Measurements from ENCODE around the gene KATNBL1.
"Not testable (repeated sequence)": the region's sequence is repeated elsewhere in the genome, so short reads cannot be mapped to it uniquely, and the experiment has no call there.

KATNBL1 gene

DNA sequence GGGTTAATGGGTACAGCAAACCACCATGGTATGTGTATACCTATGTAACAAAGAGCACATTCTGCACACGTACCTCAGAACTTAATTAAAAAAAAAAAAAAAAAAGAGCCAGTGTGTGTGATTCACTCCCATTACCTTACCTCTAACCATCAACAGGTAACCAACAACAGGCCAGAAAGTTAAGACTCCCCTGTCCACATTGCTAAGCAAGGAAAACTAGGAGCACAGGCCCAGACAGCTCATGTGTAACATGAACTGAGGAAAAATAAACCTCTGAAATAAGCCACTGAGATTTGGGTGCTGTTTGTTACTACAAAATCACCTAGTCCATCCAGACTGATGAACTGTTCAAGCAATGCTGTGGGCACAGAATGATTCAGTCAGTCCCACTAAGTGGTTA lies 6.0 kb downstream of the KATNBL1 start:
- DNase-seq (ENCODE audit: low read depth) = no peak
- no peak overlapping the region for H3K4me3 ChIP-seq (ENCODE audit: control insufficient read depth, low read depth, low read length)
- TF ChIP-seq CTCF (IDR thresholded peaks at IDR 0.05; ENCODE audit: control insufficient read depth, insufficient read depth, low read depth, low read length, missing control alignments) = no peak

DNA sequence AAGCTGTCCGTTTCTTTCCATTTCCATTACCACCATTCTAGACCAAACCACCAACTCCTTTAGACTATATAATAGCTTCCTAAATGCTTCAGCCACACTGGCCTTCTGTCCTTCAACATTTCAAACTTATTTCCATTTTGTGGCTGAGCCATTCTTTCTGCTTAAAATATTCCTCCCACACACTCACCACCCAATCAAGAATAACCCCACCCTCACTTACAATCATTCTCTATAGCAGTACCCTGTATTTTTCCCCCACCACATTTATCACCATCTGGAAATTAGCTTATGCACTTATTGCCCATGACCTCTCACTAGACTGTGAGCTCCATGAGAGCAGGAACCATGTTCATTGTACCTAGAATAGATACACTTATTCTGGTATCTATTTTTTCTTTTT lies 6.6 kb downstream of the KATNBL1 start:
- TF ChIP-seq CTCF (IDR thresholded peaks at IDR 0.05; ENCODE audit: control insufficient read depth, insufficient read depth, low read depth, low read length, missing control alignments) = no peak
- no peak for DNase-seq (ENCODE audit: low read depth)
- no peak overlapping the region for H3K4me3 ChIP-seq (ENCODE audit: control insufficient read depth, low read depth, low read length)

GRCh38 chr15:34193272-34193671 lies 16.6 kb downstream of the KATNBL1 start:
- H3K4me3 ChIP-seq (ENCODE audit: control insufficient read depth, low read depth, low read length); DNase-seq (ENCODE audit: low read depth): not testable (repeated sequence)

DNA sequence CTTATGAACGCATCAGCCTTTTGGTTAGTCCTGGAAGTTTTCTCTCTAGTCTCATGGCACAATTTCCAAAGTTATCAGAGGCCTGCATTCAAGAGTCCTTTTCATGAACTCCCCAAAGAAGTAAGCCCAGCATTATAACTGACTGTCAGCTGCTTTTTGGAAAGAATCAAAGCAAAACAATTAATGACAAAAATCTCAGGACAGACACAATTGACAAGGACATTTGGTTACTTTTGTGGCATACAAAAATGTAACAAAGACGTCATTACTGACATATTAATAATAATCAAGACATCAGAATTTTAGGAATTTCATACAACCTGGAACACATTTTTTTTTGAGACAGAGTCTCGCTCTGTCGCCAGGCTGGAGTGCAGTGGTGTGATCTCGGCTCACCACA lies 21.2 kb downstream of the KATNBL1 start:
- no peak for TF ChIP-seq CTCF (IDR thresholded peaks at IDR 0.05; ENCODE audit: control insufficient read depth, insufficient read depth, low read depth, low read length, missing control alignments)
- no peak for DNase-seq (ENCODE audit: low read depth)
- no peak overlapping the region for H3K4me3 ChIP-seq (ENCODE audit: control insufficient read depth, low read depth, low read length)

DNA sequence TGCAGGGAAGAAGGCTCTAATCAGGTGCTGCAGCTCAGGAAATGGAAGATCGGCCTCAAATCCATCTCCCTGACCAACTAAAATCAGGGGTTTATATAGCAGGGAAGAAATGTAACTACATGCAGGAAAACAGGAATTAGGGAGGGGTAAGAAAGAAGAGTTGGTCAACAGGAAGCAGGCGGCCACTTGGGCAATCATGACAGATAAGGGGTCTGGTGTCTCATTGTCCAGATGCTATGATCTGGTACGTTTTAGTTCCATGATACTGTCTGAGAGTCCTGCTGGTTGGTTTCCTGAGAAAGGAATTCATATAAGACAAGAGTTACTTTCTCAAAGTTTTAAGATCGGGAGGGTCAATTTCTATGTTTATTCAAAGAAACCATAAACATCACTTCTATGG lies 24.2 kb downstream of the KATNBL1 start:
- TF ChIP-seq CTCF (IDR thresholded peaks at IDR 0.05; ENCODE audit: control insufficient read depth, insufficient read depth, low read depth, low read length, missing control alignments) = no peak
- H3K4me3 ChIP-seq (ENCODE audit: control insufficient read depth, low read depth, low read length) = no peak overlapping the region
- DNase-seq (ENCODE audit: low read depth) = no peak

DNA sequence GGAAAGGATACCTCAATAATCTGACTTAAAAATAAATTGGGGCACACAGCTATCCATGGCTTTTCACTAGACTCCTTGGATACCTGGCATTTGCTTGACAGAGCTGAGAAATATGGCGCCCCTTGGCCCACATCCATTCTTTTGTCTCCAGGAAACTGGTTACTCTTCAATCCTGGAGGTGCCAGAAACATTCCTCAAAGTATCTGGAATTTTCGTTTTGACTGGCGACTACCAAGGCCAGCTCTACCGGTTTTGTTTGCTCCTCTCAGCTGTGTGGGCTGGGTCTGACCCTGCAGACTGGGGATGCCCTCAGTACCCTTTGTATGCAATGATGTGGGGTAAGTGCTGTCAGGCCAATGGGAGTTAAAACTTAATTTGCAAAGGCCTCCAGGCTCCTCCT lies 27.0 kb downstream of the KATNBL1 start:
- no peak for DNase-seq (ENCODE audit: low read depth)
- TF ChIP-seq CTCF (IDR thresholded peaks at IDR 0.05; ENCODE audit: control insufficient read depth, insufficient read depth, low read depth, low read length, missing control alignments) = no peak
- no peak overlapping the region for H3K4me3 ChIP-seq (ENCODE audit: control insufficient read depth, low read depth, low read length)

DNA sequence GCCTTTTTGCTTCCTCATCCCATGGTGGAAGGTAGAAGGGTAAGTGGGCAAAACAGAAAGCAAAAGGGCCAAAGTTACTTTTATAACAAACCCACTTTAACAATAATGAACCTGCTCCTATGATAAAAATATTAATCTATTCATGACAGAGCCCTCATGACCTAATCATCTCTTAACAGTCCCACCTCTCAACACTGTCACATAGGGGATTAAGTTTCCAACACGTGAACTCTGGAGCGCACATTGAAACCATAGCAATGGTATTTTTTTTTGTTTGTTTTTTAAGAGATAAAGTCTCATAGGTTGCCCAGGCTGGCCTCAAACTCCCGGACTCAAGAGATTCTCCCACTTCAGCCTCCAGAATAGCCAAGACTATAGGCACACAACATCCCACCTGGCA lies 30.7 kb downstream of the KATNBL1 start:
- no peak overlapping the region for H3K4me3 ChIP-seq (ENCODE audit: control insufficient read depth, low read depth, low read length)
- TF ChIP-seq CTCF (IDR thresholded peaks at IDR 0.05; ENCODE audit: control insufficient read depth, insufficient read depth, low read depth, low read length, missing control alignments) = no peak
- DNase-seq (ENCODE audit: low read depth) = no peak

DNA sequence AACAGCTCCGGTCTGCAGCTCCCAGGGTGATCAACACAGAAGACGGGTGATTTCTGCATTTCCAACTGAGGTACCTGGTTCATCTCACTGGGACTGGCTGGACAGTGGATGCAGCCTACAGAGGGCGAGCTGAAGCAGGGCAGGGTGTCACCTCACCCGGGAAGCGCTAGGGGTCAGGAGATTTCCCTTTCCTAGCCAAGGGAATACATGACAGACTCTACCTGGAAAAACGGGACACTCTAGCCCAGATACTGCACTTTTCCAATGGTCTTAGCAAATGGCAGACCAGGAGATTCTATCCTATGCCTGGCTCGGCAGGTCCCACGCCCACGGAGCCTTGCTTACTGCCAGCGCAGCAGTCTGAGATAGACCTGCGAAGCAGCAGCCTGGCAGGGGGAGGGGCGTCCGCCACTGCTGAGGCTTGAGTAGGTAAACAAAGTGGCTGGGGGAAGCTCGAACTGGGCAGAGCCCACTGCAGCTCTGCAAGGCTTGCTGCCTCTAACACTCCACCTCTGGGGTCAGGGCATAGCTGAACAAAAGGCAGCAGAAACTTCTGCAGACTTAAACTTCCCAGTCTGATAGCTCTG lies 43.8 kb downstream of the KATNBL1 start:
- H3K4me3 ChIP-seq (ENCODE audit: control insufficient read depth, low read depth, low read length); DNase-seq (ENCODE audit: low read depth): not testable (repeated sequence)

All from AG09309 (cell line).